ENCODE data around the gene TOGARAM1. TPM values are rescaled to one million over a fixed set of nuclear protein-coding genes. Genes with fewer than 3 reads are reported as not detected.

Gene TOGARAM1
- polyA plus RNA-seq, 1 experiment = 13.2 TPM

DNA sequence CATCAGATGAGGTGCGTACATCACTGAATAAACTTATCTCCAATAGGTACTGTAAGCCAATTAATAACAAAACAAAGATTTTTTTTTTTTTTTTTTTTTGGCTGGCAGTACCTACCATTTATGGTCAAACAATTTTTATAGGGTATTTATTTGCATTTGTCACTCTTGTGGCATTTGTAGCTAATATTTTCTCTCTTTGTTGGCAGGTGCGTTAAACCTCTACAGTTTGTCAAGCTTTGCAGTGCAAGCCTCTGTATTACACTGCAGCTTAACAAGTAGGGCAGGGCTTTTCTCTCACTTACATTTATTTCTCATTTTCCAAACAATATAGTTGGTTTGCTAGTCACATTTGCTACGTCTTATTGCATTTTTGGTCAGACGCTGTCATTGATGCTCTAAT is 134.2 kb downstream of the TOGARAM1 start:
- no peak for DNase-seq (ENCODE audit: low read depth, low spot score)
- H3K4me3 ChIP-seq (ENCODE audit: low read depth, low read length) = no peak overlapping the region
- CTCF ChIA-PET = no interaction called here
- no peaks in the 10 kb centered on the region for H3K27me3 ChIP-seq (ENCODE audit: control insufficient read depth, insufficient read depth, low read length)
- H3K9me3 ChIP-seq (ENCODE audit: control insufficient read depth, insufficient read depth, low read length) = no peaks in the 10 kb centered on the region
- H3K27ac ChIP-seq (ENCODE audit: low read depth, low read length) = no peak overlapping the region
- TF ChIP-seq, protein P1, sequence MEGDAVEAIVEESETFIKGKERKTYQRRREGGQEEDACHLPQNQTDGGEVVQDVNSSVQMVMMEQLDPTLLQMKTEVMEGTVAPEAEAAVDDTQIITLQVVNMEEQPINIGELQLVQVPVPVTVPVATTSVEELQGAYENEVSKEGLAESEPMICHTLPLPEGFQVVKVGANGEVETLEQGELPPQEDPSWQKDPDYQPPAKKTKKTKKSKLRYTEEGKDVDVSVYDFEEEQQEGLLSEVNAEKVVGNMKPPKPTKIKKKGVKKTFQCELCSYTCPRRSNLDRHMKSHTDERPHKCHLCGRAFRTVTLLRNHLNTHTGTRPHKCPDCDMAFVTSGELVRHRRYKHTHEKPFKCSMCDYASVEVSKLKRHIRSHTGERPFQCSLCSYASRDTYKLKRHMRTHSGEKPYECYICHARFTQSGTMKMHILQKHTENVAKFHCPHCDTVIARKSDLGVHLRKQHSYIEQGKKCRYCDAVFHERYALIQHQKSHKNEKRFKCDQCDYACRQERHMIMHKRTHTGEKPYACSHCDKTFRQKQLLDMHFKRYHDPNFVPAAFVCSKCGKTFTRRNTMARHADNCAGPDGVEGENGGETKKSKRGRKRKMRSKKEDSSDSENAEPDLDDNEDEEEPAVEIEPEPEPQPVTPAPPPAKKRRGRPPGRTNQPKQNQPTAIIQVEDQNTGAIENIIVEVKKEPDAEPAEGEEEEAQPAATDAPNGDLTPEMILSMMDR (IDR thresholded peaks at IDR 0.05; ENCODE audit: low read depth, low read length) = no peak
- POLR2A ChIA-PET = interaction anchor here (0.7 kb wide), 1 partner anchor 136 kb away, joined by 3 read pairs; no protein-coding TSS in a partner anchor

DNA sequence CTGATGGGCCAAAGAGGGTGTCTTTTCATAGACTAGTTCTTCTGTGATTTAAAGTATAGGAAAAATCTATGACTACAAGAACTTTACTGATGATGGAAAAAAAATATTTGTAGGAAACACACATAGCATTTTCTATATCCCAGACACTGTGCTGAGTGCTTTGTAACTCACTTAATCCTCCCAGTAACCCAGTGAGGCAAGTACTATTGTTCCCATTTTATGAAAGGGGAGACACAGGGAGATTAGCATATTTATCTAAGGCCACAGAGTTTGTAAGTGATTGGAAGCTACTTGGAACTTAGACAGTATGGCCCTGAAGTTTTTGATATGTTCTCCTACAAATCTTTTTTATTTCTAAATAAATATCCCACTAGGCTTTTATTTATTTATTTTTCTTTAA is 141.8 kb downstream of the TOGARAM1 start:
- TF ChIP-seq, protein P1 (IDR thresholded peaks at IDR 0.05; ENCODE audit: low read depth, low read length) = no peak
- no peak for DNase-seq (ENCODE audit: low read depth, low spot score)
- POLR2A ChIA-PET = no interaction called here
- CTCF ChIA-PET = no interaction called here
- no peak overlapping the region for H3K4me3 ChIP-seq (ENCODE audit: low read depth, low read length)
- no peaks in the 10 kb centered on the region for H3K27me3 ChIP-seq (ENCODE audit: control insufficient read depth, insufficient read depth, low read length)
- H3K27ac ChIP-seq (ENCODE audit: low read depth, low read length) = no peak overlapping the region
- no peaks in the 10 kb centered on the region for H3K9me3 ChIP-seq (ENCODE audit: control insufficient read depth, insufficient read depth, low read length)

DNA sequence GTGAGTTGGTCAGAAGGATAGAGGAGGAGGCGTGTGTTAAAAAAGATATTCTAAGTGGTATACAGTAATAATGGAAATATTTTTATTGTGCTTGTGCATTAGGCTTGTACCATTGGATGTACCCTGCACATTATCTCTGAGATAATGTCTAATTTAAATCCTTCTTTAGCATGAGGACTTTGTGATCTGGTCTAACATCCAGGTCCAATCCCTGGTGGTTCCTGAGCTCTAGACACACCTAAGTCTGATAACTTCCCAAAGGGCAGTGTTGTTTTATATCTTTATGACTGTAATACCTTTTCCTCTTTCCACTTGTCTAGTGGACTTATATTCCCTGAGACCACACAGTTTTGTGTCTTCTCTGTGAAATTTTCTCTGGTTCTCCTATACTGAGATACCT is 142.6 kb downstream of the TOGARAM1 start:
- CTCF ChIA-PET = interaction anchor here (1.0 kb wide), 1 partner anchor 190 kb away, joined by 3 read pairs; no protein-coding TSS in a partner anchor
- DNase-seq (ENCODE audit: low read depth, low spot score) = no peak
- H3K27me3 ChIP-seq (ENCODE audit: control insufficient read depth, insufficient read depth, low read length) = no peaks in the 10 kb centered on the region
- POLR2A ChIA-PET = no interaction called here
- TF ChIP-seq, protein P1 (IDR thresholded peaks at IDR 0.05; ENCODE audit: low read depth, low read length) = no peak
- H3K4me3 ChIP-seq (ENCODE audit: low read depth, low read length) = no peak overlapping the region
- no peaks in the 10 kb centered on the region for H3K9me3 ChIP-seq (ENCODE audit: control insufficient read depth, insufficient read depth, low read length)
- no peak overlapping the region for H3K27ac ChIP-seq (ENCODE audit: low read depth, low read length)

DNA sequence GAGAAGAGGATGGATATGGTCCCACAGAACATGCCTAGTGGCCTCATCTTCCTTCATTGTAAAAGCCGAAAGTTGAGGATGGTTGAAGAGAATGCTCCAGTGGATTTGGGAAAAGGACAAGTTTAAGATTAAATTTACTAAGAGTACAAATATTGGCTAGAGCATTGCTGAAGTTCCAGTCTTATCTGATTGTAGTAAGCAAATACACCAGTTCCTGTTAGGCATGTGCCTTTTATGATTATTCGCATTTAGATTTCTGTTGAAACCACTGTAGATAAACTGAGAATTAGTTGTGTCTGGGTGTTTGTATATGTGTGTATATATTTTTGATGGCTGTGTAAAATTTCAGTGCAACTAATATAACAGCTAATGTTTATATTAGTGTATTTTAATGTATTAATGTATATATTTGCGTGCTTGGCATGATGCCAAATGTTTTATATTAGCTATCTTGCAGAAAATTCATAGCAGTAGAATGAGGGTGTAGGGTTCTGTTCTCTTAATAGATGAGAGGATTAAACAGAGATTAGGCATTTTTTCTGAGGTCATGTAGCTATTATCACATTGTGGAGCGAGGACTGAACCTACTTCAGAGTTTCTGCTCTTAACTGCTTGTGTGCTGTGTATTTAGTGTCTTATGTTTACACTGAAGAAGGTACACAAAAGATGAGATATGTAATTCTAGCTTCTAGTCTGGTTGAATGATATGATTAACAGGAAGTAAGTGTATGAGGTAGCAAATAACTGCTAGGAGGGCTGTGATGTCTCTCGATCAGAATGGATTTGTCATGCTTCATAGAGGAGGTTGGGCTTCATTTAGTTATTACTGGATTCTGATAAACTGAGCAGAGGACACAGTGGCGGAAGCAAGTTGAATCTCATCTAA is 151.1 kb downstream of the TOGARAM1 start:
- ChIA-PET POLR2A (no interaction called here), CTCF (interaction anchor here (1.0 to 1.6 kb wide), 2 partner anchors 153 to 156 kb away, joined by 3 to 11 read pairs; no protein-coding TSS in a partner anchor)
- no peak overlapping the region for H3K4me3 ChIP-seq (ENCODE audit: low read depth, low read length)
- no peaks in the 10 kb centered on the region for H3K9me3 ChIP-seq (ENCODE audit: control insufficient read depth, insufficient read depth, low read length)
- H3K27ac ChIP-seq (ENCODE audit: low read depth, low read length) = no peak overlapping the region
- TF ChIP-seq, protein P1 (IDR thresholded peaks at IDR 0.05; ENCODE audit: low read depth, low read length) = no peak
- H3K27me3 ChIP-seq (ENCODE audit: control insufficient read depth, insufficient read depth, low read length) = no peaks in the 10 kb centered on the region
- DNase-seq (ENCODE audit: low read depth, low spot score) = no peak

DNA sequence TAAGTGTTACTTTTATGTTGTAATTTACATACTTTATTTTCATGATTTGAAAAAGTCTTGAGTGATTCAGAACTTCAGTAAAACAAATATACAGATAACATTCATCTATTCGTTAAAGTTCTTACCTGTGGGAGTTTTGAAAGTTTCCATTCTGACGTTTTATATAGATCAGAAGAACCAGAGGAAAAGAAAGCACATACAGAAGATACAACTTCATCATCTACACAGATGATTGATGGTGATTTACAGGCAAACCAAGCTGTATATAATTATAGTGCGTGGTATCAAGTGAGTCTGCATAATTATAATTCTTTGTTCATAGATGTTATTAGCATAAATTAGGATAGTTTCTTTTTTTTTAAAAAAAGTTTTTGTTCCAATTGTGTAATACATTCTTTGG is 152.3 kb downstream of the TOGARAM1 start:
- DNase-seq (ENCODE audit: low read depth, low spot score) = no peak
- H3K27ac ChIP-seq (ENCODE audit: low read depth, low read length) = no peak overlapping the region
- no peaks in the 10 kb centered on the region for H3K27me3 ChIP-seq (ENCODE audit: control insufficient read depth, insufficient read depth, low read length)
- ChIA-PET POLR2A (interaction anchor here (0.7 kb wide), 1 partner anchor 13 kb away, joined by 4 read pairs; no protein-coding TSS in a partner anchor), CTCF (interaction anchor here (1.0 to 1.6 kb wide), 3 partner anchors 152 to 155 kb away, joined by 3 to 11 read pairs (median 7); no protein-coding TSS in a partner anchor)
- TF ChIP-seq, protein P1 (IDR thresholded peaks at IDR 0.05; ENCODE audit: low read depth, low read length) = no peak
- no peaks in the 10 kb centered on the region for H3K9me3 ChIP-seq (ENCODE audit: control insufficient read depth, insufficient read depth, low read length)
- H3K4me3 ChIP-seq (ENCODE audit: low read depth, low read length) = no peak overlapping the region

Data from AG04450 (cell line).